Right renal cortex interstitium (tissue), 3 donors: ENCODE results near the gene BANP. TPM values are rescaled to one million over a fixed set of nuclear protein-coding genes. Genes with fewer than 3 reads are reported as not detected.
"Not testable (repeated sequence)": the region's sequence is repeated elsewhere in the genome, so short reads cannot be mapped to it uniquely, and the experiment has no call there.

Experiments
- DNase-seq, 3 donors: peaks; one replicate each; pipeline ENCODE4 v3.0.0-alpha.2; 2013; ENCODE audit warnings: low read depth in 3 of 3, low spot score in 2 of 3
- polyA plus RNA-seq, 3 donors: library from polyadenylated mRNA; unstranded; fragments of 120-200 nt; gene quantifications; one replicate each; pipeline ENCODE4 v1.2.1, GENCODE V29; 2013; ENCODE audit not compliant: insufficient read length in 3 of 3

BANP gene
- polyA plus RNA-seq, 3 donors: 22.2 to 28.2 (median 27.5) TPM

GRCh38 chr16:87926246-87927194 is 24.7 kb upstream of the BANP start:
- DNase-seq: no peak

GRCh38 chr16:87927195-87927562 is 24.1 kb upstream of the BANP start:
- no peak for DNase-seq

GRCh38 chr16:87929986-87930385 is 21.2 kb upstream of the BANP start:
- DNase-seq: no peak

GRCh38 chr16:87930456-87930855 is 20.8 kb upstream of the BANP start:
- no peak for DNase-seq

- no peak for DNase-seq
These were observed 19.7 kb upstream of the BANP start for GRCh38 chr16:87931504-87931903.

- DNase-seq: not testable (repeated sequence)
These were observed 18.6 kb upstream of the BANP start for GRCh38 chr16:87932475-87933139.

GRCh38 chr16:87933140-87933495 is 18.1 kb upstream of the BANP start:
- no peak for DNase-seq

GRCh38 chr16:87934752-87935425 is 16.3 kb upstream of the BANP start:
- not testable (repeated sequence) for DNase-seq

- DNase-seq: not testable (repeated sequence)
These were observed 15.2 kb upstream of the BANP start for GRCh38 chr16:87936016-87936374.

- DNase-seq: no peak
These were observed 14.6 kb upstream of the BANP start, which contains the start of gene CA5A for GRCh38 chr16:87936375-87937230. CA5A (minus strand) TSS chr16:87936529; CDS start chr16:87936450, 79 bp downstream.

- not testable (repeated sequence) for DNase-seq
These were observed 14.0 kb upstream of the BANP start for GRCh38 chr16:87937231-87937542.

- DNase-seq: no peak
These were observed 12.8 kb upstream of the BANP start for GRCh38 chr16:87938412-87938949.

GRCh38 chr16:87939562-87940423 is 11.4 kb upstream of the BANP start:
- DNase-seq: no peak

- DNase-seq: no peak
These were observed 8.6 kb upstream of the BANP start for GRCh38 chr16:87942680-87943079.

- DNase-seq: peak in 2 of 3 donors; percentile 62 to 81
These were observed 5.7 kb upstream of the BANP start for GRCh38 chr16:87945351-87946042.

GRCh38 chr16:87946596-87947347 is 4.5 kb upstream of the BANP start:
- DNase-seq: no peak

GRCh38 chr16:87947356-87948118 is 3.7 kb upstream of the BANP start:
- DNase-seq: no peak
